Heart right ventricle (tissue), 16 donors: Measurements from ENCODE around the gene TMEM140. TPM values are rescaled to one million over a fixed set of nuclear protein-coding genes. Genes with fewer than 3 reads are reported as not detected.
"Not testable (repeated sequence)": the region's sequence is repeated elsewhere in the genome, so short reads cannot be mapped to it uniquely, and the experiment has no call there.

ENCODE experiments used
- ATAC-seq, 8 donors: fragments of 200-7000 bp; cut with Tn5 transposase; one replicate each; pipeline ENCODE4 v1.9.1; 2020; ENCODE audit warnings: mild to moderate bottlenecking in 8 of 8, moderate library complexity in 8 of 8, moderate number of reproducible peaks in 1 of 8
- DNase-seq, 2 donors: peaks; one replicate each; pipeline ENCODE4 v3.0.0-alpha.2; 2020
- H3K27ac ChIP-seq, 10 donors: fragments of 200-600 bp; sonication (generic) in 2 of 10; one replicate each; pipeline versions ENCODE4 v1.5.0 to v1.8.0; 2020 to 2022; ENCODE audit warnings: mild to moderate bottlenecking in 3 of 10
- H3K27me3 ChIP-seq, 7 donors: fragments of 200-600 bp; one replicate each; pipeline ENCODE4 v1.8.0; 2021 to 2022; ENCODE audit warnings: mild to moderate bottlenecking in 2 of 7
- H3K36me3 ChIP-seq, 9 donors: fragments of 200-600 bp; sonication (generic) in 1 of 9; one replicate each; pipeline versions ENCODE4 v1.5.0 to v1.8.0; 2020 to 2022; ENCODE audit warnings: mild to moderate bottlenecking in 2 of 9
- H3K4me1 ChIP-seq, 9 donors: fragments of 200-600 bp; sonication (generic) in 1 of 9; one replicate each; pipeline versions ENCODE4 v1.5.0 to v1.8.0; 2020 to 2022; ENCODE audit warnings: mild to moderate bottlenecking in 4 of 9
- H3K4me3 ChIP-seq, 10 donors: fragments of 200-600 bp; sonication (generic) in 2 of 10; one replicate each; pipeline versions ENCODE4 v1.5.0 to v1.8.0; 2020 to 2022; ENCODE audit warnings: mild to moderate bottlenecking in 7 of 10, moderate library complexity in 2 of 10
- H3K9me3 ChIP-seq, 11 donors: fragments of 200-600 bp in 10 of 11; sonication (generic) in 2 of 11; one replicate each; pipeline versions ENCODE4 v1.5.0 to v1.8.0; 2013 to 2022; ENCODE audit warnings: mild to moderate bottlenecking in 2 of 11, control low read depth in 1 of 11, moderate library complexity in 1 of 11
- WGBS, 2 donors: extraction: QIAGEN DNeasy Blood & Tissue Kit; methylation state at CpG; one replicate each; pipeline ENCODE4 v1.1.7; 2013; ENCODE audit warnings: inconsistent platforms in 1 of 2; 5-methylcytosine and 5-hydroxymethylcytosine counted together
- intact Hi-C, 10 donors: fragments of 100-400 bp; cut with DNase I; formaldehyde crosslinking; loops; one replicate each; pipeline versions ENCODE4 v1.11.1 to v1.14.2; 2022
- polyA plus RNA-seq, 2 donors: library from polyadenylated mRNA; stranded (reverse); fragments of 200-250 nt; gene quantifications; one replicate each; pipeline ENCODE4 v1.2.3, GENCODE V29; 2013
- total RNA-seq, 10 donors: library from RNA; stranded (reverse); fragmentation: NEBNext Ultra II Directional in 3 of 10; extraction: Animal tissue kit (Norgen Biotek cat#: 25700) in 3 of 10; gene quantifications; one replicate each; pipeline versions ENCODE4 v1.2.1 to v1.2.4, GENCODE V29; 2021 to 2023
- TF ChIP-seq, protein P1 (sequence below), 9 donors: fragments of 200-600 bp; sonication (generic) in 2 of 9; IDR thresholded peaks; one replicate each; pipeline versions ENCODE4 v1.5.0 to v1.8.0; 2021 to 2022; ENCODE audit warnings: antibody characterized with exemption in 9 of 9, mild to moderate bottlenecking in 5 of 9, moderate library complexity in 1 of 9
- donor health status: Arrhythmogenic right ventricular cardiomyopathy.
- donor health status: ischemic (EF 13 %, LVEDD 7.1; RV severe dilation, severe dysfunction).
- donor health status: healthy with polysubstance abuse.
- donor health status: DM: no; HTN: yes; CAD: no.
- donor health status: DM: no; HTN: no; CAD: no.
- donor health status: ischemic (EF 25% LVEDD 6.9; RV normal size, moderate dysfunction).
- donor health status: ischemic (EF 25% LVEDD 5.7; RV mildly dilated, moderate dysfunction).
- donor health status: healthy.
- donor health status: DM: yes; HTN: yes; CAD: no.
- donor health status: Ischemic cardiomyopathy.
- donor health status: ischemic (EF 35%, LVEDD 5.7; RV mildly dilated, moderate dysfunction).
- donor health status: nonischemic (EF 11% LVEDD 7.7; RV severe dilation, severe dysfunction).
- donor health status: DM: yes; HTN: yes; CAD: no.
- donor health status: PGD.
- donor health status: ischemic (EF 29% LVEDD 5.4; RV normal size, mild dysfunction).
- donor health status: nonischemic (EF 23%, LVEDD 6.1; RV moderate dilation, normal function).

Gene TMEM140
- total and polyA plus RNA-seq, 12 donors: 6.1 to 74.1 (median 26.2) TPM

DNA sequence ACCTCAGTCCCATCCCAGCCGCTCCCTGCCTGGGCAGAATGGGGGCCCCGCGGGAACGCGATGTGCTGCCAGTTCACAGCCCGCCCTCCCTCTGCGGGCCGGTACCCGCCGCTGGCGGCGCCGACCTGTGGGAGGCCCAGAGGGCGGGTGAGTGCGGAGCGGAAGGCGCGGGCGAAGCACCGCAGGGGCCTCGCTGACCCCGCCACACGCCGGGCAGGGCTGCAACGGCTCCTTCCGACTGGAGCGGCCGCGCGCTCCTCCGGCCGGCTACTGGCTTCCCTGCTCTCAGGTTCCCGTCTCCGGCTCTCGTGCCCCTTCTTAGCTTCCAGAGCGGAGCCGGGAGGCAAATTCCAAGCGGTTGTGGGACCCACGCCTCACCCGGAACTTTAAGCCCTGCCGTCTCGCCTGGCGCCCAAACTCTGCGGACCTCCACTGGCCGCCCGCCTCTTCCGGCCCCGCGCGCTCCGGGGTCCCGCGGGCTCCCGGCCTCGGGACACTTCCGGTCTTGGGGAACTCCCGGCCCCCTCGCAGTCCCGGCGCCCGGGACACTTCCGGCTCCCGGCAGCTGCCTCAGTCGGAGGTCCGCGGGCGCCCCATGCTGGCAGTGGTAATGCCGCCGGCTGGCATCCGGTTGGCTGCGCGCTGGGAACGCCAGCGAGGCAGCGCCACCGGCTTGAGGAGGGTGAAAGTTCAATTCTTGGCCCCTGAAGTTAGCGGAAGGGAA, 22.6 kb downstream of the TMEM140 start, which contains the start of gene CYREN:
CYREN (minus strand) TSS at position 434 of the 724 bp plus-strand sequence. CDS start 1,785 bp downstream, outside the sequence.
- peak within 1 kb of the TSS; percentile 71 to 98 (median 74) for H3K4me3 ChIP-seq
- WGBS, 2 donors: 0% methylated on average over 75 to 77 of the region's 77 CpGs
- H3K4me1 ChIP-seq: peaks cover 15 to 61% (median 47%) of the 10 kb centered on the region in 9 donors
- peaks cover 0 to 35% (median 14%) of the 10 kb centered on the region in 9 donors for H3K36me3 ChIP-seq
- no peaks in the 10 kb centered on the region for H3K9me3 ChIP-seq
- DNase-seq (peak; percentile 93 to 96), ATAC-seq (peak; percentile 95 to 97 (median 96))
- intact Hi-C loops: loop anchor here in 7 of 10 donors (1.0 to 10.0 kb wide), 8 partner anchors 22 to 483 kb away; partner anchors contain the start of genes AGBL3 (in 5 of the 7), TMEM140 (in 1 of the 7) and WDR91 (in 1 of the 7)
- TF ChIP-seq, protein P1, sequence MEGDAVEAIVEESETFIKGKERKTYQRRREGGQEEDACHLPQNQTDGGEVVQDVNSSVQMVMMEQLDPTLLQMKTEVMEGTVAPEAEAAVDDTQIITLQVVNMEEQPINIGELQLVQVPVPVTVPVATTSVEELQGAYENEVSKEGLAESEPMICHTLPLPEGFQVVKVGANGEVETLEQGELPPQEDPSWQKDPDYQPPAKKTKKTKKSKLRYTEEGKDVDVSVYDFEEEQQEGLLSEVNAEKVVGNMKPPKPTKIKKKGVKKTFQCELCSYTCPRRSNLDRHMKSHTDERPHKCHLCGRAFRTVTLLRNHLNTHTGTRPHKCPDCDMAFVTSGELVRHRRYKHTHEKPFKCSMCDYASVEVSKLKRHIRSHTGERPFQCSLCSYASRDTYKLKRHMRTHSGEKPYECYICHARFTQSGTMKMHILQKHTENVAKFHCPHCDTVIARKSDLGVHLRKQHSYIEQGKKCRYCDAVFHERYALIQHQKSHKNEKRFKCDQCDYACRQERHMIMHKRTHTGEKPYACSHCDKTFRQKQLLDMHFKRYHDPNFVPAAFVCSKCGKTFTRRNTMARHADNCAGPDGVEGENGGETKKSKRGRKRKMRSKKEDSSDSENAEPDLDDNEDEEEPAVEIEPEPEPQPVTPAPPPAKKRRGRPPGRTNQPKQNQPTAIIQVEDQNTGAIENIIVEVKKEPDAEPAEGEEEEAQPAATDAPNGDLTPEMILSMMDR (IDR thresholded peaks at IDR 0.05): peak; percentile 35 to 90 (median 72)
- no peaks in the 10 kb centered on the region for H3K27me3 ChIP-seq
- peak within 1 kb of the TSS; percentile 90 to 99 (median 96) for H3K27ac ChIP-seq

DNA sequence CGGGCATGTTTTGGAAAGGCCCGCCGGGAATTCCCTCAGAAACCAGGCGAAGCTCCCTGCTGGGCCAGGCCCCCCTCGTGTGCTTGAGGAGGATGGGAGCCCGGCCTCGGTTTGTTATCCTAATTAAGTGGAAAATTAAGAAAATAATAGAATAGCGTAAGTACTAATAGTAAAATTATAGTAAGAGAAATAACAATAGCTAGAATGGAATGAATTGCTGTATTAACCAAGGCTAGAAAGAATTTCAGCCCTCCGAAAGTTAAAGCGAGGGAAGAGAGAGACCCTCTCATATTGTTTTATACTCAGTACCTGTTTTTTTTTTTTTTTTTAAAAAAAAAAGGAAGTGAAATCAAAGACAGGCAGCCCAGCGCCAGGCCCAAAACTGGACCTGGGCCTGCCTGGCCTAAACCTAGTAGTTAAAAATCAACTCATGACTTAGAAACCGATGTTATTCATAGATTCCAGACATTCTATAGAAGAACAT, 23.2 kb downstream of the TMEM140 start:
- DNase-seq: peak in 1 of 2 donors; percentile 2
- intact Hi-C loops: loop anchor here in 7 of 10 donors (1.0 to 10.0 kb wide), 8 partner anchors 22 to 484 kb away; partner anchors contain the start of genes AGBL3 (in 5 of the 7), TMEM140 (in 1 of the 7) and WDR91 (in 1 of the 7)
- 18 to 21% methylated on average over 12 of the region's 12 CpGs for WGBS, 2 donors
- Histone ChIP-seq H3K4me3 (peak overlapping the region in 9 of 10 donors; percentile 71 to 98 (median 74)), H3K4me1 (peaks cover 15 to 55% (median 41%) of the 10 kb centered on the region in 9 donors), H3K27ac (peak overlapping the region; percentile 90 to 99 (median 96)), H3K36me3 (peaks cover 0 to 31% (median 14%) of the 10 kb centered on the region in 9 donors)
- TF ChIP-seq, protein P1 (IDR thresholded peaks at IDR 0.05): peak in 1 of 9 donors; percentile 25
- ATAC-seq, H3K9me3 ChIP-seq, H3K27me3 ChIP-seq: not testable (repeated sequence)

DNA sequence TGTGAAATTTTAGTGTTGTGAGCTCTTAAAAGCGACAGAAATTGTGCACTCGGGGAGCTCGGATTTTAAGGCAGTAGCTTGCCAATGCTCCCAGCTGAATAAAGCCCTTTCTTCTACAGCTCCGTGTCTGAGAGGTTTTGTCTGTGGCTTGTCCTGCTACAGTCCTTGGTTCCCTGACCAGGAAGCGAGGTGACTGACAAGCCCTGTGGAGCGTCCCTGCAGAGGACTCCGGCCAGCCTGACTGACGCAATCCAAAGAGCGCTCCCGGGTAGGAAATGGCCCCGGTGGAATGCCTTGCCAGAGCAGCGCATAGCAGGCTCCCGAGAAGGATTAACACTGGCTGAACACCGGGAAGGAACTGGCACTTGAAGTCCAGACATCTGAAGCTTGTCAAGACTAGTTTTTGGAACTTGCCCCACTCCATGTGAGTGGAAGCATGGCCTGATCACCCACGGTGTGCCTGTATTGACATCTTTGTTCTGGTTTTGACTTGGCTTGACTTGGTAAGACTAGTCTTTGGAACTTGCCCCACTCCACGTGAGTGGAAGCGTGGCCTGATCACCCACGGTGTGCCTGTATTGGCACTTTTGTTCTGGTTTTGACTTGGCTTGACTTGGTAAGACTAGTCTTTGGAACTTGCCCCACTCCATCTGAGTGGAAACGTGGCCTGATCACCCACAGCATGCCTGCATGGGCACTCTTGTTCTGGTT, 23.9 kb downstream of the TMEM140 start:
- peak in 4 of 8 donors; percentile 43 to 75 (median 51) for ATAC-seq

DNA sequence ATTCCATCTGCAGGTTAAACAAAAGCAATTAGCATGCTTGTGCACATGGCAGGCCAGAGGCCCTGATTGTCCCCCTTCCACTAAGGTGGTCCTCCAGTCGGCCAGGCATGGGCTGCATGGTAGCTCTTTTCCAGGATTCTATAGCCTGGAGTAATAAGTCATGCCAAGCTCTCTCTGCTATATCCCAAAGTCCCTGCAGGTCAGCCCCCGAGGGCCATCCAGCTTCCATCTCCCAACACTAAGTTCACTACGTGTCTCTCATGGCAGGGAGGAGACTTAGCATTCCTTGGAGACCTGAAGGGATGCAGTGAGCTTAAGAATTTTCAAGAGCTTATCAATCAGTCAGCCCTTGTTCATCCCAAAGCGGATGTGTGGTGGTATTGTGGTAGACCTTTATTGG, 26.0 kb downstream of the TMEM140 start:
- ATAC-seq, H3K4me3 ChIP-seq, H3K9me3 ChIP-seq, H3K27ac ChIP-seq, H3K36me3 ChIP-seq, DNase-seq, H3K27me3 ChIP-seq: not testable (repeated sequence)
- intact Hi-C loops: loop anchor here in 6 of 10 donors (5.0 to 10.0 kb wide), 3 partner anchors 179 to 487 kb away; no protein-coding TSS in a partner anchor
- peaks cover 7 to 27% (median 15%) of the 10 kb centered on the region in 9 donors for H3K4me1 ChIP-seq
- WGBS, 2 donors: 81 to 84% methylated on average over 4 of the region's 4 CpGs

More for the DNA sequence above, 23.9 kb downstream of the TMEM140 start:
- DNase-seq: peak; percentile 54 to 78
- Histone ChIP-seq H3K4me1 (peaks cover 12 to 48% (median 34%) of the 10 kb centered on the region in 9 donors), H3K4me3 (peak overlapping the region in 8 of 10 donors; percentile 71 to 98 (median 74)), H3K27ac (peak overlapping the region; percentile 90 to 99 (median 96)), H3K36me3 (peaks cover 0 to 26% (median 13%) of the 10 kb centered on the region in 9 donors)
- H3K27me3 ChIP-seq, H3K9me3 ChIP-seq: not testable (repeated sequence)
- intact Hi-C loops: loop anchor here in 7 of 10 donors (2.0 to 10.0 kb wide), 6 partner anchors 23 to 484 kb away; partner anchors contain the start of genes AGBL3 (in 3 of the 7), TMEM140 (in 1 of the 7) and WDR91 (in 1 of the 7)
- 42 to 53% methylated on average over 19 of the region's 19 CpGs for WGBS, 2 donors
